ENCODE results near the gene DPYSL4. TPM values are rescaled to one million over a fixed set of nuclear protein-coding genes. Genes with fewer than 3 reads are reported as not detected.
A peak's percentile ranks its signal among the peaks of the same experiment; 100 is the strongest.

Gene DPYSL4
- total and polyA plus RNA-seq, 2 of the 4 experiments (the other 2 are of a cell fraction), result 8.1 to 30.5 TPM

- H2AFZ ChIP-seq (replicated peaks; ENCODE audit: low read length, poor library complexity), result no peak overlapping the region
- no peak overlapping the region for H2AK5ac ChIP-seq (ENCODE audit: low read depth, low read length)
- H2BK15ac ChIP-seq (ENCODE audit: low read depth, low read length), result no peak overlapping the region
- H4K91ac ChIP-seq (ENCODE audit: insufficient read depth, low read depth, low read length), result no peak overlapping the region
- H3K9me3 ChIP-seq (ENCODE audit: control insufficient read depth, insufficient read depth, low read length), result no peaks in the 10 kb centered on the region
- no peak overlapping the region for H3K27ac ChIP-seq (ENCODE audit: insufficient read depth, low read length)
- no peaks in the 10 kb centered on the region for H3K36me3 ChIP-seq (ENCODE audit: control insufficient read depth, insufficient read depth, low read length)
- 83% methylated on average over 25 of the region's 27 CpGs; no CpG with 5 or more reads in 1 of the 2 experiments for WGBS, 2 experiments (ENCODE audit: extremely low coverage in 2 of 2, insufficient read length in 1 of 2)
- ATAC-seq (ENCODE audit: low read depth) (no peak), DNase-seq (no peak)
- no peak overlapping the region for H3K4me2 ChIP-seq (ENCODE audit: low read depth, low read length)
- H4K8ac ChIP-seq (ENCODE audit: low read depth in 2 of 2, low read length in 2 of 2), result no peak overlapping the region
- H4K5ac ChIP-seq (ENCODE audit: low read depth, low read length), result no peak overlapping the region
- no peaks in the 10 kb centered on the region; the same call in 1 of the 2 replicates for H3K27me3 ChIP-seq (ENCODE audit: control insufficient read depth, insufficient read depth, low read length)
- no peak overlapping the region for H3K23ac ChIP-seq (ENCODE audit: low read depth, low read length)
- no peaks in the 10 kb centered on the region for H3K4me1 ChIP-seq (ENCODE audit: control insufficient read depth, insufficient read depth, low read length)
- H3K18ac ChIP-seq (ENCODE audit: low read depth, low read length), result no peak overlapping the region
- no peaks in the 10 kb centered on the region for H3K9me1 ChIP-seq (ENCODE audit: insufficient read depth, low read length)
- no peak overlapping the region for H3K9ac ChIP-seq (ENCODE audit: low read depth, low read length)
- no peak overlapping the region for H3K14ac ChIP-seq (replicated peaks; ENCODE audit: low read depth, low read length)
- CTCF ChIA-PET, result no interaction called here
- in situ Hi-C loops (cut with MboI; ENCODE audit: low sequenced_read_pairs), result loop anchor here (10.0 kb wide), 1 partner anchor 408 kb away; no protein-coding TSS in a partner anchor
- no peak overlapping the region for H2BK20ac ChIP-seq (ENCODE audit: low read depth, low read length)
- POLR2A ChIA-PET (ENCODE audit: unreplicated experiment), result no interaction called here
- H2AK9ac ChIP-seq (replicated peaks; ENCODE audit: low read depth, low read length, poor library complexity), result peak overlapping the region; percentile 42
- H3K56ac ChIP-seq (ENCODE audit: extremely low read depth, insufficient read depth, low read length), result no peak overlapping the region
- H2BK120ac ChIP-seq (ENCODE audit: low read depth, low read length), result no peak overlapping the region
- dilution Hi-C loops (cut with HindIII; ENCODE audit: low sequenced_read_pairs, unreplicated experiment), result loop anchor here (25.0 kb wide), 1 partner anchor 111 kb away; the partner anchor contains the start of gene LRRC27
- no peak overlapping the region for H2BK5ac ChIP-seq (ENCODE audit: low read depth, low read length, poor library complexity, severe bottlenecking)
- no peaks in the 10 kb centered on the region for H4K20me1 ChIP-seq (ENCODE audit: insufficient read depth, low read length)
- no peaks in the 10 kb centered on the region for H3K79me1 ChIP-seq (ENCODE audit: low read depth in 1 of 2, low read length in 2 of 2)
- no peak overlapping the region for H3K4ac ChIP-seq (ENCODE audit: low read depth, low read length)
- intact Hi-C loops (cut with micrococcal nuclease), result no loop called here
- no peak overlapping the region for H3K4me3 ChIP-seq (ENCODE audit: insufficient read depth, low read depth, low read length)
- no TSS peak for BruUV-seq (replicated peaks)
- TF ChIP-seq POLR2A (IDR thresholded peaks at IDR 0.05; ENCODE audit: low read depth, low read length), result no peak
- no peak for TF ChIP-seq CTCF (conservative IDR thresholded peaks at IDR 0.05; ENCODE audit: low read depth, low read length)
- no peak for TF ChIP-seq MAZ (IDR thresholded peaks at IDR 0.05; ENCODE audit: borderline replicate concordance, low read depth, low read length)
- TF ChIP-seq RCOR1 (IDR thresholded peaks at IDR 0.05; ENCODE audit: insufficient replicate concordance, low read length), result no peak
- no peak for TF ChIP-seq NFE2L2 (IDR thresholded peaks at IDR 0.05; ENCODE audit: low read depth, low read length)
- TF ChIP-seq SMC3 (IDR thresholded peaks at IDR 0.05; ENCODE audit: low read depth, low read length), result no peak
- no peak for TF ChIP-seq CEBPB (IDR thresholded peaks at IDR 0.05; ENCODE audit: low read depth, low read length)
- no peak for TF ChIP-seq MAFK (IDR thresholded peaks at IDR 0.05; ENCODE audit: low read depth, low read length)
- no peak for TF ChIP-seq CHD1 (IDR thresholded peaks at IDR 0.05; ENCODE audit: low read depth, low read length)
- TF ChIP-seq RAD21 (IDR thresholded peaks at IDR 0.05; ENCODE audit: low read length), result no peak
- no peak for TF ChIP-seq MXI1 (IDR thresholded peaks at IDR 0.05; ENCODE audit: borderline replicate concordance, low read depth, low read length)
- TF ChIP-seq BHLHE40 (IDR thresholded peaks at IDR 0.05; ENCODE audit: low read depth, low read length), result no peak
- no peak for TF ChIP-seq FOS (IDR thresholded peaks at IDR 0.05; ENCODE audit: low read depth, low read length)
- TF ChIP-seq USF2 (IDR thresholded peaks at IDR 0.05; ENCODE audit: low read depth, low read length), result no peak
- TF ChIP-seq ELK1 (IDR thresholded peaks at IDR 0.05; ENCODE audit: borderline replicate concordance, low read depth, low read length), result no peak
These were observed 40.0 kb downstream of the DPYSL4 start for GRCh38 chr10:132226586-132227405.

Measured in IMR-90 (cell line).